ENCODE results near the gene CDH1.
A peak's percentile ranks its signal among the peaks of the same experiment; 100 is the strongest.
"Not testable (repeated sequence)": the region's sequence is repeated elsewhere in the genome, so short reads cannot be mapped to it uniquely, and the experiment has no call there.

The CDH1 gene

DNA sequence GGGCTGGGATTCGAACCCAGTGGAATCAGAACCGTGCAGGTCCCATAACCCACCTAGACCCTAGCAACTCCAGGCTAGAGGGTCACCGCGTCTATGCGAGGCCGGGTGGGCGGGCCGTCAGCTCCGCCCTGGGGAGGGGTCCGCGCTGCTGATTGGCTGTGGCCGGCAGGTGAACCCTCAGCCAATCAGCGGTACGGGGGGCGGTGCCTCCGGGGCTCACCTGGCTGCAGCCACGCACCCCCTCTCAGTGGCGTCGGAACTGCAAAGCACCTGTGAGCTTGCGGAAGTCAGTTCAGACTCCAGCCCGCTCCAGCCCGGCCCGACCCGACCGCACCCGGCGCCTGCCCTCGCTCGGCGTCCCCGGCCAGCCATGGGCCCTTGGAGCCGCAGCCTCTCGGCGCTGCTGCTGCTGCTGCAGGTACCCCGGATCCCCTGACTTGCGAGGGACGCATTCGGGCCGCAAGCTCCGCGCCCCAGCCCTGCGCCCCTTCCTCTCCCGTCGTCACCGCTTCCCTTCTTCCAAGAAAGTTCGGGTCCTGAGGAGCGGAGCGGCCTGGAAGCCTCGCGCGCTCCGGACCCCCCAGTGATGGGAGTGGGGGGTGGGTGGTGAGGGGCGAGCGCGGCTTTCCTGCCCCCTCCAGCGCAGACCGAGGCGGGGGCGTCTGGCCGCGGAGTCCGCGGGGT lies at the start of gene CDH1:
TSS of gene CDH1 (plus strand) at position 247 of the 684 bp plus-strand sequence. CDS start at position 371, 124 bp downstream.
- no peak for DNase-seq (ENCODE audit: low spot score)

DNA sequence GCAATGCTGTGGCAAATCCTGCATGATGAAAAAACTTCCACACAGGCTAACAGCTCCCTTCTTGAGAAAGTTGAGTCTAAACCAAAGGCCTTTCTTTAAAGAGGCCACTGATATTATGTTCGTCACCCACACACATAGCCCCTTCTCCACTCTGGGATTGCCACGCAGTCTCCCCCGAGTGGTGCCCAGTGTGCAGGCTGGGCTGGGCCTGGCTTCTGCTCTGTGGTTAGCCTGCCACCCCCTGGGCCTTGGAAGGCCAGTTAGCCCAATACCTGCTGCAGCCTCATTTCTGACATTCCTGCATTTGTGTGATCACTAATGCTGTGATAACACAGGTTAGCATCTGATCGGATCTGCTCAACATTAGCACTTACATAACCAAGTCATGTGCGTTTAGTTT lies 47.2 kb upstream of the CDH1 start:
- DNase-seq (ENCODE audit: low spot score), result no peak

DNA sequence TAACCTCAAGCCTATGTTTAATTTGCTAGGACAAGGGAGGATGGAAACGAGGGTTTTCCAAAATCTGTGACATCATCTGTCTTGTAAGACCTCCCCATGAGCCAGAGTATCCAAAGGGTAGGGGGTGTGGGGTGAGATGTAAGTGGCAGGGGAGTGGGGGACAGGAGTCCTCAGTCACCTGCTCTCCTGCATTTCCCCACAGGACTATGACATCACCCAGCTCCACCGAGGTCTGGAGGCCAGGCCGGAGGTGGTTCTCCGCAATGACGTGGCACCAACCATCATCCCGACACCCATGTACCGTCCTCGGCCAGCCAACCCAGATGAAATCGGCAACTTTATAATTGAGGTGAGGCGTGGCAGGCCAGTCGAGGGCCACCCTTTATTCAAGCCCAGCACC lies 41.5 kb upstream of the CDH1 start:
- DNase-seq (ENCODE audit: low spot score), result no peak

DNA sequence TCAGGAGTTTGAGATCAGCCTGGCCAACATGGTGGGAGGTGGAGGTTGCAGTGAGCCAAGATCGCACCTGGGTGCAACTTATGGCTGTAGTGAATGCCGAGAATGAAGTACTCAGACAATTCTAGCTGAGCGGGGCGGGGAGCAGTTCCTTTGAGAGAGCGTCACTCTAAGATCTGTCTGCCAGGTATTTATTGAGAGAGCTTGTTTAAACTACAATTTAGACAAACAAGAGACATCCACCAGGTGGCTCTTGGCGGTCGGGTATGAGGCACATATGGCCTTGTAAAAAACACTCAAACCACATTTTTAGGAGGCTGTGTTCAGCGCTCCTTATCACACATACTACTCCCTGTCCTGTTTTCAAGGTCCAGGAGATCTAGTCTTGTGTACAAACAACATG lies 40.6 kb upstream of the CDH1 start:
- DNase-seq (ENCODE audit: low spot score), result no peak

DNA sequence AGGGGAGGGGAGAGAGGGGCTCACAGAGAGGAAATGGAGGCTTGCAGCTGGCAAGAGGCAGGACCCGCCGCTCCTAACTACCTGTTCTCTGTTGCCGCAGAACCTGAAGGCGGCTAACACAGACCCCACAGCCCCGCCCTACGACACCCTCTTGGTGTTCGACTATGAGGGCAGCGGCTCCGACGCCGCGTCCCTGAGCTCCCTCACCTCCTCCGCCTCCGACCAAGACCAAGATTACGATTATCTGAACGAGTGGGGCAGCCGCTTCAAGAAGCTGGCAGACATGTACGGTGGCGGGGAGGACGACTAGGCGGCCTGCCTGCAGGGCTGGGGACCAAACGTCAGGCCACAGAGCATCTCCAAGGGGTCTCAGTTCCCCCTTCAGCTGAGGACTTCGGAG lies 39.0 kb upstream of the CDH1 start:
- no peak for DNase-seq (ENCODE audit: low spot score)

DNA sequence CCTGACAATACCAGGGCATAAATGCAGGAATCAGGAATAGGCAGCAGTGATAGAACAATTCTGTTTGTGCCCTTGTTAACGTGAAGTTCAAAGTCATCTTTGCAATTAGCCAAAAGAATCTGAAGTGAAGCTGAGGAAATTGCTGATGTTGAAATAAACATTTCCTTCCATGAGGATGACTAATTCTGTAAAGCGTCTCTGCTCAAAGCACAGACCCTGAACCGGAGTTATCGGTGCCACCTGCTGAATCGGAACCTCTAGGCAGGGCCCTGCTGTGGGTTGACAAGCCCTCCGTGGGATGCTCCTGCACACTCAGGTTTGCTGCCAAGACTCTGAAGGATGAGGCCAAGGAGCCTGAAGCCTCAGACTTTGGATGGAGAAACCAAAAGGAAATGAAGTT lies 37.0 kb upstream of the CDH1 start:
- peak; percentile 59 for DNase-seq (ENCODE audit: low spot score)

DNA sequence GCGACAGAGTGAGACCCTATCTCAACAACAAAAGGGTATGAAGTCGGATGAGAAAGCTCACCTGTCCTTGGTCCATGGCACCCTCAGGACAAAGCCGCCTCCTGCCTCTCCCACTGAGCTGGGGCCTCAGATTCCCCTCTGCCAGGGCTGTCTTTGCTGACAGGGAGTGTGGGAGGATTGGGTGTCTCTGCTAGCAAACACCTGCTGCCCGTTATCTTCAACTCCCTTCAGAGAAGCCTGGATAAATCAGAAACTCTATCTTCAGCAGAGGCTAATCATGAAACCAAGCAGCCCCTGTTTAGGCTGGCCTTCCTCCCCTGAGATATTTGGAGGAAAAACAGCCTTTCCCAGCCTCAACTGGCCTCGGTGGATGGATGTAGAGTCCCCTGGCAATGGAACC lies 36.3 kb upstream of the CDH1 start:
- no peak for DNase-seq (ENCODE audit: low spot score)

DNA sequence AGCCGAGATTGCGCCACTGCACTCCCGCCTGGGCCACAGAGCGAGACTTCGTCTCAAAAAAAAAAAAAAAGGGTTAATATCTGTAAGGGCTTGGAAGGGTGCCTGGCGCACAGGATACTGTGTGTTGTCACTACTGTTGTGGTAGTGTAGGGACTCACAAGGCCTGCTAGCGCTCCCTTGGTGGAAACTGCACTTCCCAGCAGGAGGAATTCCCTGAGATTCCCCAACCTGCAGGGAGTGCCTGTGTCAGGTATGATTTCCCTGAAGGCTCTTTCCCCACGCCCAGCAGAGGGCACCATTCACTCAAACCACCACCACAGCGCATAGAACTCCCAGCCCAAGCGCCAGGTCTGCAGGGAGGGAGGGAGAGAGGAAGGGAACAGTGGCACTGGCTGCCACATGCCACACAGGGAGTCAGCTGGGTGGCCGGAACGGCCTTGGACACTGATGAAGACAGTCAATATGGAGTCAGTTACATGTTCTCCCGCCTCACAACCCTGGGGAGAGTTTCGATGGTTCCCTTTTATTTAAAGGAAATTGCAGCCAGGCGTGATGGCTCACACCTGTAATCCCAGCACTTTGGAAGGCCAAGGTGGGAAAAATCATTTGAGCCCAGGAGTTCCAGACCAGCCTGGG lies 32.7 kb upstream of the CDH1 start:
- DNase-seq (ENCODE audit: low spot score), result peak; percentile 89

DNA sequence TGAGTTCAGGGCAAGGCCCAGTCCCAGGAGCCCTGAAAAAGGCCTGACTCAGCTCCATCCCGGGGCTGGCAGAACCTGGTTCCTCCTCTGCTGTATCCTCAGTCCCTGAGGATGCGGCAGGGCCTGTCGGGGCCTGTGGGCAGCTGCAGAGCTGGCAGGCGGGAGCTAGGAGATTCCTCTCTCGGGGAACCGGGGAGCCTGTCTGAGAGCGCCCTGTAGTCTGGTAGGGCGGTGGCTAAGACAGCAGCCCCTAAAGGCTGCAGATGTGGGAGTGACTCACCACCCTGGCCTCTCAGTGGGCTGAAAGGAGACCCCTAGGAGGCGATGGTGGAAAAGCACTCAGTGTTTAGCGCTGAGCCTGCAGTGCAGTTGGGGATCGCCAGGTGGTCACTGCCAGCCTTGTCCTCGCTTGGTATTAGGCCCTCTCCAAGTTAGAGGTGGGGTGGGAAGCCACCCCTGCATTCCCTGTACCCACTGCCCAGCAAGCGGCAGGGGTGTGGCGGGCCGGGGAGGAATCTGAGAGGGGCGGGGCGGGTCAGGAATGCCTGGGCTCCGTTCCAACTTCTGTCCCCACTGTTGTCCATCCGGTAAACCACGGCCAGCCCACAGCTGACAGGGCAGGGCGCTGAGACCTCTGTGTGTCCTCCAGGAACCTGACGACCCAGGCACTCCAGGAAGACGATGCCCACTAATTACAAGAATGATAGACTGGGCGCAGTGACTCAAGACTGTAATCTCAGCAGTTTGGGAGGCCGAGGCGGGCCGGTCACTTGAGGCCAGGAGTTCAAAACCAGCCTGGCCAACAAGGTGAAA lies 29.5 kb upstream of the CDH1 start:
- DNase-seq (ENCODE audit: low spot score), result no peak

DNA sequence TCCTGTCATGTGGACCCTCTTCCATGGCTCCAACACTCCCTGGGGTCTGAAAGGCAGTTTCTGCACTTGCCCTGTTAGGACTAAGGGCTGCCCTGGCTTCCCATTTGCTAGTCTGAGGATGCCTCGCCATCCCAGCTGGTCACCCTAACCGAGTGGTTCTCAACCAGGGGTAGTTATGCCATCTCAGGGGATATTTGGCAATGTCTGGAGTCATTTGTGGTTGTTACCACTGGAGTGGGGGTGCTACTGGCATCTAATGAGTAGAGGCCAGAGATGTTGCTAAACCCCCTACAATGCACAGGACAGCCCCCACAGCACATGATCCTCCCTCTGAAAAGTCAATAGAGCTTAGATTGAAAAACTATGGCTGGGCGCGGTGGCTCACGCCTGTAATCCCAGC lies 26.9 kb upstream of the CDH1 start:
- DNase-seq (ENCODE audit: low spot score), result no peak

DNA sequence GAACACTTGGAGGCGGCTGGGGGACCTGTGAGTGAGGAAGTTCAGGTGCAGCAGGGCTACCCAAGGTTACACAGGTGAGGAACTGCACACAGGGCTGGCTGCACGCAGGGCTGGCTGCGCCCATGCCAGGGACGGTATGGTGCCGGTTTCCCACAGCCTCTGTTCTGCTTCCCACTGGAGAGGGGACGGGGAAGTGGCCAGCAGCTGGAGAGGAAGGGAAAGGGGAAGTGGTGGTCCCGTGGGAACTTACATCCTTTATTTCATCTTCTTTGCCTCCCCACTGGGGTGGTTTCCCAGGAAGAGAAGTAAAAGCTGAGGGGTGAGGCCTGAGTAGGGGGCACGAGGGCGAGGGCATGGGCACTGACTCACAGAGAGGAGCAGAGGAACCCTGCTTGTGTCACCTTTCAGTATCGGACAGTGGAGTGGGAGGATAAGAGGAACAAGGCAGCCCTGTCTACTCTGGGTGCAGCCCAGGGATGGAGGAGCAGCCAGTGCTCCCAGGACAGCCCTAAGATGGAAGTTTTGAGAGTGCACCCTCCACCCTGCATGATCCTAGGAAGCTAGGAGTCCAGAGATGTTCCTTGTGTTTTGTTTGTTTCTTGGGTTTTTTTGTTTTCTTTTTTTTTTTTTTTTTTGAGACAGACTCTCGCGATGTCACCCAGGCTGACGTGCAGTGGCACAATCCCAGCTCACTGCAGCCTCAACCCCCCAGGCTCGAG lies 25.5 kb upstream of the CDH1 start:
- no peak for DNase-seq (ENCODE audit: low spot score)

DNA sequence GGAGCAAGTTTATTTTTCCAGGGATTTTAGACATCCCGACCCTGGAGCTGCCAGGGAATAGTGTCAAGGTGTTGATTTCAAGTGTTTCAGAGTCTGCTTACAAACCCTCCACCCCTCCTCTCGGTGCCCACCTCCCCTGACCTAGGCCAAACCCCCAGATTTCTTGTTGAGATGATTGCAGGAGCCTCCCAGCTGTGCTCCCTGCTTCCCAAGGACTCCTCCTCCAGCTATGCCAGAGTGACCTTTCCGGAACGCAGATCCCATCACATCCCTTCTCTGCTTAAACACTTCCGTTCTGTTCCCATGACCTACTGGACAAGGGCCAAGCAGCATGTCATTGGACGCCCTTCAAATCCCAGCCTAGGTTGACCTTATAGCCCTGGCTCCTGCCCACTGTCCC lies 23.7 kb upstream of the CDH1 start:
- DNase-seq (ENCODE audit: low spot score), result no peak

DNA sequence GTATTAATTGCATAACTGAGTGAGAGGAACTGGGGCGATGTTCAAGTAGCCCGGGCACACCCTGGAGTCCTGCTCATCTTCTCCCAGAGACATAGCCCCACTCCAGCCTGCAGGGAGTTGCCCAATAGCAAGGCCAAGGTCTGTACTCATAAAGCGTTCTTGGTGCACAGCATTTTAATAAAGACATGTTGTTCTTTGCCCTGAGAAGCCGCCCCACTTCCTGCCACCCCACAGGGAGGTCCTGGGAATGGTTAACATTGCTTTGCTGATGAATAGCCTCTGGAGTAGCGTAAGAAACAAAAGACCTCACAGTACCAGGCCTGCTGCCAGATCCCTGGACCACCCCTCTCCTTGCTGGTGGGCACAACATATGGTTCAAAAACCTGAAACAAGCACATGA lies 21.6 kb upstream of the CDH1 start:
- no peak for DNase-seq (ENCODE audit: low spot score)

DNA sequence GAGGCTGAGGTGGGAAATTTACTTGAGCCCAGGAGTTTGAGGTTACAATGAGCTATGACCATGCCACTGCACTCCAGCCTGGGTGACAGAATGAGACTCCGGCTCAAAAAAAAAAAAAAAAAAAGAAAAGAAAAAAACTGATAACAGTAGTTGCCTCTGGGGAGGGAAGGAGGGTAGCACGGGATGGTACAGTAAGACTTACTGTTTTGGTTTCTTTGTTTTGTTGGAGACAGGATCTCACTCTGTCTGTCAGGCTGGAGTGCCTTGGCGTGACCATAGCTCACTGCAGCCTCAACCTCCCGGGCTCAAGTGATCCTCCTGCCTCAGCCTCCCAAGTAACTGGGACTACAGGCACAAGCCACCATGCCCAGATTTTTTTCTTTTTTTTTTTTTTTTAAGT lies 20.6 kb upstream of the CDH1 start:
- DNase-seq (ENCODE audit: low spot score), result not testable (repeated sequence)

DNA sequence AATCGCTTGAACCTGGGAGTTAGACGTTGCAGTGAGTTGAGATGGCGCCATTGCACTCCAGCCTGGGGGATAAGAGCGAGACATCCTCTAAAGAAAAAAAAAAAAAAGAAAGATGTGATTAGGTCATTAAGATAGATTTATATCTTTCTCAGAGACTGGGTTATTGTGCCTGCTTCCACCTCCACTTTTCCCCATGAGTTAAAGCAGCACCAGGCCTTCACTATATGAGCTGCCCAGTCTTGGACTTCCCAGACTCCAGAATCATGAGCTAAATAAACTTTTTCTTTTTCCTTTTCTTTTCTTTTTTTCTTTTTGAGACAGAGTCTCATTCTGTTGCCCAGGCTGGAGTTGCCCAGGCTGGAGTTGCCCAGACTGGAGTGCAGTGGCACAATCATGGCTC lies 19.4 kb upstream of the CDH1 start:
- no peak for DNase-seq (ENCODE audit: low spot score)

DNA sequence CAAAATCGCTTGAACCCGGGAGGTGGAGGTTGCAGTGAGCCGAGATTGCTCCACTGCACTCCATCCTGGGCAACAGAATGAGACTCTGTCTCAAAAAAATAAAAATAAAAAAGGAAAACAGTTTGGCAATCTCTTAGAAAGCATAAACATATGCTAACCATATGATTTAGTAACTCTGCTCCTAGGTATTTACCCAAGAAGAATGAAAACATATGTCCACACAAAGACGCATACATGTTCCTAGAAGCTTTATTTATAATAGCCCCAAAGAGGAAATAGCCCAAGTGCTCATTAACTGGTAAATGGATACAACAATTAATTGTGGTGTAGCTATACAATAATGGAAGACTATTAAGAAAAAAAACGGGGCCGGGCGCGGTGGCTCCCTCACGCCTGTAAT lies 18.5 kb upstream of the CDH1 start:
- DNase-seq (ENCODE audit: low spot score), result no peak

DNA sequence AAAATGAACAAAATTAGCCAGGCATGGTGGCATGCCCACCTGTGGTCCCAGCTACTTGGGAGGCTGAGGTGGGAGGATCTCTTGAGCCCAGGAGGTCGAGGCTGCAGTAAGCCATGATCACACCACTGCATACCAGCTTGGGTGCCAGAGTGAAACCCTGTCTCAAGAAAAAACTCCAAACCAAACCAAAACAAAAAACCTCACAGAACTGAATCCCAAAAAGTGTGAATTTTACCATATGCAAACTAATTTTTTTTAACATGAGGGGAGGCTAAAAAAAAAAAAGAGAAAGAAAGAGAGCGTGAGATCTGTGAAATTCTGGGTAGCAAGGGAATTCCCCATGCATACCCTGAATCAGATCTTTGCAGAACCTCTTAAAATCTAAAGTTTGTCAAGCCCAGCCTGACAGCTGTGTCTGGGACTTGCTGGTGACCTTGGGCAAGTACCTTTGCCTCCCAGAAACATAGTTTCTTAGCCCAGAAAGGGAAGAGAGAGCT lies 17.1 kb upstream of the CDH1 start:
- no peak for DNase-seq (ENCODE audit: low spot score)

DNA sequence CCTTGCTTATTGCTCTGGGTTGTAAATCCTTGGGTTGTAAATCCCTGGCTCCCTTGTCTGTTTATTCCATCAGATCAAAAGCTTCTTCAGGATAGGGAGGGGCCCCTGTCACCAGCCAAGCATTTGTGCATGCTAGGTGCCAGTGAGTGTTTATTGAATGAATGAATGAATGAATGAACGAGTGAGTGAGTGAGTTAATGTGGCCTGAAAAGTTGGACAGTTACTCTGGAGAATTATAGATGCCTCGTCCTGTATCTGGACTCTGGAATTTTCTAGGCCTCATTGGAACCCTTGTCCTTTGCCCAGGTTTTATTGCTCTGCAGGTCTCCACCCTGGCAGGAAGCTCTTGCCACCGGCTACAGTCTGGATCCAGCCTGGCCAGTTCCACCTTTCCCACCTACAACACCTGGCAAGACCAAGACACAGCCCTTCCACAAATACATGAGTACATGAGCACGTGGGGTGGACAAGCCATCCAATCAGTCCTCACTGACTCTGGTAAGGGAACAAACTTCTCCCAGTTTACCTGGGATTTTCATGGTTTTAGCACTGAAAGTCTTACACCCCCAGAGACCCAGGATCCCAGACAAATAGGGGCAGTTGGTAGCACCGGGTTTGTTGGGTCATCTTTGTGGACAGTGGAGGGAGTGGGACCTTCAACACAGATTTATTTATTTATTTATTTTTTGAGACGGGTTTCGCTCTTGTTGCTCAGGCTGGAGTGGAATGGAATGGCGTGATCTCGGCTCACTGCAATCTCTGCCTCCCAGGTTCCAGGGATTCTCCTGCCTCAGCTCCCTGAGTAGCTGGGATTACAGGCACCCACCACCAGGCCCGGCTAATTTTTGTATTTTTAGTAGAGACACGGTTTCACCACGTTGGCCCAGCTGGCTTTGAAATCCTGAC lies 14.7 kb upstream of the CDH1 start:
- DNase-seq (ENCODE audit: low spot score), result no peak

DNA sequence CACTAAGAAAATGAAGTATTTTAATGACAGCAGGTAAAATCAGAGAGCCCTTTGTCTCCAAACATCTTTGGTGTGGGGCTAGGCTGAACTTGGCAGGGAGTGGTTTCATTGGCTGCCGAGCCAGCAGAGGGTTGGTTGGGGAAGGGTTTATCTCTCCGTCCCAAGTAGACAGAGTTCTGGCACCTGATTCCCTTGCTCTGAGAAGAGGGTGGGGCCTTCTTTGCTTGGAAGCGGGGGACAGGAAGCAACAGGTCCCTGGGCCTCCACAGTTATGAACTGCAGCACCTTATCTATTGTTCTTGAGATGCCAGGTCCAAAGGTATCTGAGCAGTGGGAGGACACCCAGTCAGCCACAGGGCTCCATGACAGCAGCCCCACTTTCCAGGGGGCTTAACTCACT lies 12.3 kb upstream of the CDH1 start:
- no peak for DNase-seq (ENCODE audit: low spot score)

DNA sequence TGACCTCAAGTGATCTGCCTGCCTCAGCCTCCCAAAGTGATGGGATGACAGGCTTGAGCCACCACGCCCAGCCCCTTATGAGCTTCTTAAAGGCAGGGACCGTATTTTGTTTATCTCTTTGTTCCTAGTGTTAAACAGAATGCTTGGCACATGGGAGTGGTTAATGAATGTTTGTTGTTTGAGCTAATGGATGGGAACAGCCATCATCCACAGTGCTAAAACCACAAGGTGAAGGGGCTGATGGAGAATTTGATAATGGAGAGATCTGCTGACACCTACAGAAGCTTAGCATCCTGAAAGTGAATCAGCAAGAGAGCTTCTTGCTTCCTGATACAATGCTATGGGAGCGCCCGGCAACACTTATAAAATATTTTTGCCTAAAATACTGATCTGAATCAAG lies 8.6 kb upstream of the CDH1 start:
- DNase-seq (ENCODE audit: low spot score), result no peak

DNA sequence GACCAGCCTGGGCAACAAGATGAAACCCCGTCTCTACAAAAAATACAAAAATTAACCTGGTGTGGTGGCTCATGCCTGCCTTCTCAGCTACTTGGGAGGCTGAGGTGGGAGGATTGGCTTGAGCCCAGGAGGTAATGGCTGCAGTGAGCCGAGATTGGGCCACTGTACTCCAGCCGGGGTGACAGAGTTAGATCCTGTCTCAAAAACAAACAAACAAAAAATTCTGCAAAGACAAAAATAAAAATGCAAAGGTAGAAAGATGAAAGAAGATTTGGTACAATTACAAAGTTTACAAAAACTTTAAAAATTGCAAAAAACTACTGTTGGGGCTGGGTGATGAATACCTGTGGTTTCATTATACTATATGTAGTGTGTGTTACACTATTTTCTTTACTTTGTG lies 5.5 kb upstream of the CDH1 start:
- no peak for DNase-seq (ENCODE audit: low spot score)

Data from GM03348 (cell line).